SK-N-SH (cell line): ENCODE results near the gene IL2RA.

Experiments
- EP300 ChIP-seq, 2 experiments: IDR thresholded peaks; 2 replicates each; pipeline versions ENCODE4 v1.4.0 to v1.6.1; 2012; ENCODE audit warnings: borderline replicate concordance in 1 of 2, low read depth in 1 of 2, low read length in 1 of 2
- JUND ChIP-seq: IDR thresholded peaks from 2 replicates; pipeline ENCODE4 v1.4.0; 2012
- MXI1 ChIP-seq: IDR thresholded peaks from 2 replicates; pipeline ENCODE4 v1.6.1; 2012; ENCODE audit warnings: mild to moderate bottlenecking, low read depth, low read length, improper control_type of control experiment
- NRF1 ChIP-seq: IDR thresholded peaks from 2 replicates; pipeline ENCODE4 v1.6.1; 2012; ENCODE audit warnings: low read depth, mild to moderate bottlenecking, low read length
- POLR2AphosphoS5 ChIP-seq: IDR thresholded peaks from 2 replicates; pipeline ENCODE4 v1.6.1; 2012; ENCODE audit warnings: low read depth, low read length
- RAD21 ChIP-seq: IDR thresholded peaks from 2 replicates; pipeline ENCODE4 v1.6.1; 2012; ENCODE audit warnings: mild to moderate bottlenecking, low read length
- RCOR1 ChIP-seq: fragments of 150-350 bp; IDR thresholded peaks from 2 replicates; pipeline ENCODE4 v1.6.1; 2017; ENCODE audit warnings: antibody characterized with exemption, low read length
- TF ChIP-seq, protein P1 (sequence below): fragments of 200-600 bp; sonication (generic); IDR thresholded peaks from 2 replicates; pipeline ENCODE4 v1.6.1; 2017; ENCODE audit warnings: antibody characterized with exemption, mild to moderate bottlenecking, moderate library complexity

DNA sequence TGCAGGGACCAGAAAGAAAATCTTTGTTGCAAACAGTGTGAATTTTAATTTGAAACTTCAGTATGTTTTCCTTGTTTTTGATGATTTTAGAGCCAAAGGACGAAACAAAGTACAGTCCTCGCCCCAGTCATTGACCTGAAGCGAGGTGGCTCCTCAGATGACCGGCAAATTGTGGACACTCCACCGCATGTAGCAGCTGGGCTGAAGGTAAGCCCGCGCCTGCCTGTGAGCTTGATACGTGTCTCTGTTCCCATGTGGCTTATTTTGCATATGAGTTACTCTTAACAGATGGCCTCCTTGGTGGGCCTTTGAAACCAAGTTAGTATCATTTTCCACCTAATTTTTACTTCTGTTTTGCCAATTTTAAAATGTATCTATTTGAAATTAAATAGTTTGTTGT lies 39.0 kb upstream of the IL2RA start:
- TF ChIP-seq POLR2AphosphoS5 (no peak), MXI1 (no peak), RCOR1 (no peak), RAD21 (no peak), EP300 (IDR thresholded peaks at IDR 0.05; ENCODE audit: borderline replicate concordance in 1 of 2, low read depth in 1 of 2, low read length in 1 of 2) (no peak), NRF1 (no peak), JUND (no peak)
- TF ChIP-seq, protein P1, sequence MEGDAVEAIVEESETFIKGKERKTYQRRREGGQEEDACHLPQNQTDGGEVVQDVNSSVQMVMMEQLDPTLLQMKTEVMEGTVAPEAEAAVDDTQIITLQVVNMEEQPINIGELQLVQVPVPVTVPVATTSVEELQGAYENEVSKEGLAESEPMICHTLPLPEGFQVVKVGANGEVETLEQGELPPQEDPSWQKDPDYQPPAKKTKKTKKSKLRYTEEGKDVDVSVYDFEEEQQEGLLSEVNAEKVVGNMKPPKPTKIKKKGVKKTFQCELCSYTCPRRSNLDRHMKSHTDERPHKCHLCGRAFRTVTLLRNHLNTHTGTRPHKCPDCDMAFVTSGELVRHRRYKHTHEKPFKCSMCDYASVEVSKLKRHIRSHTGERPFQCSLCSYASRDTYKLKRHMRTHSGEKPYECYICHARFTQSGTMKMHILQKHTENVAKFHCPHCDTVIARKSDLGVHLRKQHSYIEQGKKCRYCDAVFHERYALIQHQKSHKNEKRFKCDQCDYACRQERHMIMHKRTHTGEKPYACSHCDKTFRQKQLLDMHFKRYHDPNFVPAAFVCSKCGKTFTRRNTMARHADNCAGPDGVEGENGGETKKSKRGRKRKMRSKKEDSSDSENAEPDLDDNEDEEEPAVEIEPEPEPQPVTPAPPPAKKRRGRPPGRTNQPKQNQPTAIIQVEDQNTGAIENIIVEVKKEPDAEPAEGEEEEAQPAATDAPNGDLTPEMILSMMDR: no peak
